A673 (cell line): ENCODE results near the gene CPNE9. TPM values are rescaled to one million over a fixed set of nuclear protein-coding genes. Genes with fewer than 3 reads are reported as not detected.

ENCODE experiments used
- BruUV-seq: library from RNA; stranded (reverse); fragments of 400-500 nt; replicated peaks from 2 replicates; lab custom pipeline; 2021; lab: Mats Ljungman, UMichigan
- CTCF ChIA-PET: fragments of 300-600 bp; sonication (Branson Sonifier 250); formaldehyde crosslinking; loops from one replicate; lab custom pipeline; 2022; ENCODE audit warnings: antibody characterized with exemption; lab: Charles Lee
- POLR2A ChIA-PET: fragments of 300-600 bp; sonication (Branson Sonifier 250); formaldehyde crosslinking; loops from one replicate; lab custom pipeline; 2022; ENCODE audit warnings: antibody characterized with exemption; ENCODE audit not compliant: low non-redundant PET; lab: Charles Lee
- DNase-seq: peaks from one replicate; pipeline ENCODE4 v3.0.0-alpha.2; 2015; ENCODE audit warnings: low spot score
- H3K27ac ChIP-seq: fragments of 200-600 bp; sonication (generic); 2 replicates; pipeline ENCODE4 v1.5.1; 2016; ENCODE audit warnings: mixed run types, low read depth, mild to moderate bottlenecking, mixed read lengths, antibody characterized with exemption, low read length; ENCODE audit not compliant: poor library complexity, severe bottlenecking
- H3K27me3 ChIP-seq: fragments of 200-600 bp; sonication (generic); replicated peaks from 2 replicates; pipeline ENCODE4 v1.6.1; 2017; ENCODE audit warnings: mixed run types, low read depth, mild to moderate bottlenecking, mixed read lengths, antibody characterized with exemption, low read length; ENCODE audit not compliant: insufficient read depth, poor library complexity
- H3K36me3 ChIP-seq: fragments of 200-600 bp; sonication (generic); 2 replicates; pipeline ENCODE4 v1.6.1; 2016; ENCODE audit warnings: mixed run types, mild to moderate bottlenecking, mixed read lengths, antibody characterized with exemption, low read length; ENCODE audit not compliant: insufficient read depth, poor library complexity, severe bottlenecking
- H3K4me1 ChIP-seq: fragments of 200-600 bp; sonication (generic); 2 replicates; pipeline ENCODE4 v1.6.1; 2017; ENCODE audit warnings: mixed run types, mild to moderate bottlenecking, mixed read lengths, antibody characterized with exemption, low read length; ENCODE audit not compliant: insufficient read depth, poor library complexity, severe bottlenecking
- H3K4me3 ChIP-seq: fragments of 200-600 bp; sonication (generic); 2 replicates; pipeline ENCODE4 v1.5.1; 2016; ENCODE audit warnings: low read depth, mixed run types, mild to moderate bottlenecking, mixed read lengths, low read length; ENCODE audit not compliant: poor library complexity, severe bottlenecking
- H3K9me3 ChIP-seq: fragments of 200-600 bp; sonication (generic); 2 replicates; pipeline ENCODE4 v1.6.1; 2016; ENCODE audit warnings: mixed run types, low read depth, mild to moderate bottlenecking, mixed read lengths, antibody characterized with exemption, low read length; ENCODE audit not compliant: poor library complexity, severe bottlenecking
- CTCF ChIP-seq: fragments of 300-800, 200-600 bp; sonication (generic); conservative IDR thresholded peaks from 2 replicates; pipeline ENCODE4 v1.5.1; 2017; ENCODE audit warnings: low read depth, mild to moderate bottlenecking, antibody characterized with exemption, low read length, moderate library complexity, mixed read lengths
- EZH2 ChIP-seq: fragments of 200-600 bp; sonication (generic); IDR thresholded peaks from 2 replicates; pipeline ENCODE4 v1.6.1; 2017; ENCODE audit warnings: borderline replicate concordance, low read depth, mild to moderate bottlenecking, mixed read lengths, antibody characterized with exemption, low read length; ENCODE audit not compliant: poor library complexity, severe bottlenecking
- intact Hi-C: fragments of 100-400 bp; cut with micrococcal nuclease; formaldehyde crosslinking; loops from one replicate; pipeline ENCODE4 v1.10.0; 2022; ENCODE audit not compliant: unreplicated experiment
- total RNA-seq: library from RNA; stranded (reverse); gene quantifications from 2 replicates; pipeline ENCODE4 v1.2.3, GENCODE V29; 2021

CPNE9 gene
- total RNA-seq, 1 experiment from 2014 or later = not detected

- no peak for TF ChIP-seq CTCF
- no peak for TF ChIP-seq EZH2
- ChIA-PET CTCF (no interaction called here), POLR2A (interaction anchor here (0.5 kb wide), 1 partner anchor 19 kb away, joined by 10 read pairs; no protein-coding TSS in a partner anchor)
- Histone ChIP-seq H3K4me1 (no peaks in the 10 kb centered on the region), H3K36me3 (peaks cover 38% of the 10 kb centered on the region), H3K27me3 (no peaks in the 10 kb centered on the region), H3K27ac (no peak overlapping the region), H3K9me3 (no peaks in the 10 kb centered on the region), H3K4me3 (no peak overlapping the region)
- no peak for DNase-seq
- BruUV-seq = no TSS peak
- intact Hi-C loops = no loop called here
These were observed 33.8 kb upstream of the CPNE9 start for GRCh38 chr3:9669720-9670432.

GRCh38 chr3:9673082-9673481, 30.6 kb upstream of the CPNE9 start:
- no peak for DNase-seq
- ChIA-PET POLR2A (no interaction called here), CTCF (no interaction called here)
- intact Hi-C loops = no loop called here
- no TSS peak for BruUV-seq
- H3K9me3 ChIP-seq = no peaks in the 10 kb centered on the region
- H3K36me3 ChIP-seq = peaks cover 34% of the 10 kb centered on the region
- no peak overlapping the region for H3K4me3 ChIP-seq
- H3K27me3 ChIP-seq = no peaks in the 10 kb centered on the region
- no peak overlapping the region for H3K27ac ChIP-seq
- no peaks in the 10 kb centered on the region for H3K4me1 ChIP-seq
- TF ChIP-seq EZH2 = no peak

- Histone ChIP-seq H3K27ac (no peak overlapping the region), H3K4me1 (no peaks in the 10 kb centered on the region), H3K27me3 (no peaks in the 10 kb centered on the region), H3K9me3 (no peaks in the 10 kb centered on the region), H3K4me3 (no peak overlapping the region), H3K36me3 (peaks cover 38% of the 10 kb centered on the region)
- TF ChIP-seq CTCF = no peak
- no peak for TF ChIP-seq EZH2
- no peak for DNase-seq
- ChIA-PET CTCF (no interaction called here), POLR2A (no interaction called here)
- intact Hi-C loops = no loop called here
- no TSS peak for BruUV-seq
These were observed 29.9 kb upstream of the CPNE9 start for GRCh38 chr3:9673752-9674151.

GRCh38 chr3:9675736-9676290, 27.8 kb upstream of the CPNE9 start:
- intact Hi-C loops = no loop called here
- POLR2A ChIA-PET = no interaction called here

More at GRCh38 chr3:9675736-9676290, 27.8 kb upstream of the CPNE9 start:
- Histone ChIP-seq H3K27me3 (no peaks in the 10 kb centered on the region), H3K4me1 (no peaks in the 10 kb centered on the region), H3K36me3 (peaks cover 36% of the 10 kb centered on the region), H3K9me3 (no peaks in the 10 kb centered on the region), H3K4me3 (no peak overlapping the region), H3K27ac (no peak overlapping the region)
- DNase-seq = no peak
- CTCF ChIA-PET = no interaction called here
- no TSS peak for BruUV-seq
- TF ChIP-seq CTCF (no peak), EZH2 (no peak)
